HCT116 (cell line): ENCODE results near the gene AURKAIP1. TPM values are rescaled to one million over a fixed set of nuclear protein-coding genes. Genes with fewer than 3 reads are reported as not detected.
"Not testable (repeated sequence)": the region's sequence is repeated elsewhere in the genome, so short reads cannot be mapped to it uniquely, and the experiment has no call there.

ENCODE experiments used
- ATAC-seq: fragments of 200-7000 bp; cut with Tn5 transposase; 2 replicates; pipeline ENCODE4 v1.9.1; 2020; ENCODE audit warnings: mild to moderate bottlenecking, moderate library complexity
- BruUV-seq: library from RNA; stranded (reverse); fragments of 400-500 nt; replicated peaks from 2 replicates; lab custom pipeline; 2021; lab: Mats Ljungman, UMichigan
- CTCF ChIA-PET: fragments of 300-600 bp; sonication (Branson Sonifier 250); formaldehyde crosslinking; loops from one replicate; lab custom pipeline; 2021; ENCODE audit warnings: antibody characterized with exemption; lab: Charles Lee
- POLR2A ChIA-PET: fragments of 300-600, 350-600 bp; sonication (Branson Sonifier 250); formaldehyde crosslinking; loops from one replicate; lab custom pipeline; 2021; ENCODE audit warnings: antibody characterized with exemption; lab: Charles Lee
- RAD21 ChIA-PET, 2 experiments: fragments of 300-600 bp; sonication (Branson Sonifier 250); formaldehyde crosslinking; loops; one replicate each; lab custom pipeline; 2023; ENCODE audit warnings: low total read pairs in 2 of 2; ENCODE audit not compliant: uncharacterized antibody in 2 of 2, unreplicated experiment in 2 of 2, low non-redundant PET in 1 of 2; lab: Charles Lee
- DNase-seq: peaks from one replicate; pipeline ENCODE4 v3.0.0-alpha.2; 2010; ENCODE audit warnings: low read depth, low spot score
- H2AFZ ChIP-seq: fragments of 200-600 bp; shearing (Covaris generic), sonication (generic); 2 replicates; pipeline ENCODE4 v1.6.1; 2017; ENCODE audit warnings: low read depth, mixed run types, mixed read lengths, antibody characterized with exemption, low read length; ENCODE audit not compliant: poor library complexity, severe bottlenecking
- H3K27ac ChIP-seq: 2 replicates; pipeline ENCODE4 v1.5.1; 2012; ENCODE audit warnings: low read depth, low read length
- H3K27me3 ChIP-seq: fragments of 200-600 bp; sonication (generic); 2 replicates; pipeline ENCODE4 v1.6.1; 2016; ENCODE audit warnings: mixed run types, low read length, mixed read lengths; ENCODE audit not compliant: insufficient read depth
- H3K36me3 ChIP-seq, 2 experiments: fragments of 200-500 bp in 1 of 2; fragments of 200-600 bp in 1 of 2; sonication (Bioruptor generic) in 1 of 2; sonication (generic) in 1 of 2; 2 replicates each; pipeline versions ENCODE4 v1.5.1 to v1.6.1; 2014 to 2016; ENCODE audit warnings: low read length in 2 of 2, inconsistent platforms in 1 of 2, mixed read lengths in 1 of 2, mixed run types in 1 of 2; ENCODE audit not compliant: insufficient read depth in 2 of 2, control insufficient read depth in 1 of 2
- H3K4me1 ChIP-seq, 2 experiments: fragments of 200-600 bp in 1 of 2; sonication (generic) in 1 of 2; 2 replicates each; pipeline versions ENCODE4 v1.5.1 to v1.6.1; 2012 to 2017; ENCODE audit warnings: low read length in 2 of 2, inconsistent platforms in 1 of 2, mild to moderate bottlenecking in 1 of 2, mixed read lengths in 1 of 2, mixed run types in 1 of 2, moderate library complexity in 1 of 2; ENCODE audit not compliant: insufficient read depth in 2 of 2, control insufficient read depth in 1 of 2
- H3K4me2 ChIP-seq: fragments of 200-600 bp; sonication (generic); 2 replicates; pipeline ENCODE4 v1.6.1; 2017; ENCODE audit warnings: mixed run types, low read length, mixed read lengths
- H3K4me3 ChIP-seq, 2 experiments: fragments of 200-600 bp in 1 of 2; sonication (generic) in 1 of 2; replicated peaks in 1 of 2; 2 replicates each; pipeline ENCODE4 v1.5.1; 2011 to 2016; ENCODE audit warnings: low read length in 2 of 2, control low read depth in 1 of 2, low read depth in 1 of 2, mild to moderate bottlenecking in 1 of 2, mixed read lengths in 1 of 2, mixed run types in 1 of 2
- H3K79me2 ChIP-seq: fragments of 200-600 bp; sonication (generic); 2 replicates; pipeline ENCODE4 v1.6.1; 2017; ENCODE audit warnings: mild to moderate bottlenecking, mixed run types, low read length, moderate library complexity, mixed read lengths; ENCODE audit not compliant: insufficient read depth
- H3K9ac ChIP-seq: fragments of 200-600 bp; sonication (generic); 2 replicates; pipeline ENCODE4 v1.6.1; 2016; ENCODE audit warnings: low read length, mixed read lengths
- H3K9me2 ChIP-seq: fragments of 200-600 bp; sonication (generic), shearing (Covaris generic); 2 replicates; pipeline ENCODE4 v1.6.1; 2017; ENCODE audit warnings: mixed run types, mild to moderate bottlenecking, moderate library complexity; ENCODE audit not compliant: insufficient read depth
- H3K9me3 ChIP-seq, 2 experiments: fragments of 200-500 bp in 1 of 2; fragments of 200-600 bp in 1 of 2; sonication (Bioruptor generic) in 1 of 2; sonication (generic) in 1 of 2; 2 replicates each; pipeline ENCODE4 v1.6.1; 2014 to 2017; ENCODE audit warnings: low read length in 2 of 2, mixed read lengths in 2 of 2, inconsistent platforms in 1 of 2, low read depth in 1 of 2, mild to moderate bottlenecking in 1 of 2, mixed run types in 1 of 2, moderate library complexity in 1 of 2; ENCODE audit not compliant: control insufficient read depth in 1 of 2, insufficient read depth in 1 of 2
- H4K20me1 ChIP-seq: fragments of 200-600 bp; sonication (generic), shearing (Covaris generic); 2 replicates; pipeline ENCODE4 v1.6.1; 2017; ENCODE audit warnings: mixed run types, mild to moderate bottlenecking, moderate library complexity; ENCODE audit not compliant: insufficient read depth
- CBX3 ChIP-seq: IDR thresholded peaks from 2 replicates; pipeline ENCODE4 v1.6.1; 2012; ENCODE audit warnings: low read depth
- JUND ChIP-seq: IDR thresholded peaks from 2 replicates; pipeline ENCODE4 v1.6.1; 2012
- POLR2A ChIP-seq: IDR thresholded peaks from 2 replicates; pipeline ENCODE4 v1.7.0; 2011; ENCODE audit warnings: borderline replicate concordance; ENCODE audit not compliant: insufficient read depth, insufficient read length; ENCODE audit errors: extremely low read depth
- POLR2AphosphoS5 ChIP-seq: IDR thresholded peaks from 2 replicates; pipeline ENCODE4 v1.6.1; 2011; ENCODE audit warnings: mild to moderate bottlenecking, low read depth, low read length, moderate library complexity
- YY1 ChIP-seq: IDR thresholded peaks from 2 replicates; pipeline ENCODE4 v1.6.1; 2011; ENCODE audit warnings: low read length, low read depth, moderate library complexity, mild to moderate bottlenecking; ENCODE audit not compliant: insufficient replicate concordance; ENCODE audit errors: extremely low read depth
- intact Hi-C: fragments of 100-400 bp; cut with micrococcal nuclease; formaldehyde crosslinking; loops from 2 replicates; pipeline ENCODE4 v1.10.0; 2022
- total RNA-seq: library from RNA; stranded (reverse); gene quantifications from one replicate; pipeline ENCODE4 v1.2.1, GENCODE V29; 2021; ENCODE audit not compliant: unreplicated experiment

Gene AURKAIP1
- total RNA-seq, 1 experiment from 2014 or later: 200 TPM

GRCh38 chr1:1412311-1412902 lies 37.4 kb upstream of the AURKAIP1 start:
- POLR2A ChIA-PET, H4K20me1 ChIP-seq, DNase-seq, H3K27me3 ChIP-seq, H3K9me2 ChIP-seq, H3K4me2 ChIP-seq, H2AFZ ChIP-seq, H3K4me3 ChIP-seq, ATAC-seq, H3K9me3 ChIP-seq, H3K4me1 ChIP-seq, H3K27ac ChIP-seq, H3K36me3 ChIP-seq, CTCF ChIA-PET, intact Hi-C loops, BruUV-seq, H3K9ac ChIP-seq, RAD21 ChIA-PET: not testable (repeated sequence)
- 0 out of 2 replicates have a peak, but pooled peaks have one; percentile 19 for TF ChIP-seq CBX3
- H3K79me2 ChIP-seq: peaks cover 24% of the 10 kb centered on the region

GRCh38 chr1:1411626-1412025 lies 36.6 kb upstream of the AURKAIP1 start:
- ATAC-seq: no peak
- intact Hi-C loops: no loop called here
- CTCF ChIA-PET: no interaction called here
- Histone ChIP-seq H3K9me2 (no peaks in the 10 kb centered on the region), H3K4me3 (no peak overlapping the region), H3K9me3 (peaks cover 0 to 4% of the 10 kb centered on the region in 2 experiments; a peak in 1 of 4 replicates), H4K20me1 (peaks cover 4% of the 10 kb centered on the region; the same call in 1 of the 2 replicates), H3K36me3 (peaks cover 0 to 6% of the 10 kb centered on the region in 2 experiments; a peak in 1 of 4 replicates), H3K79me2 (peaks cover 31% of the 10 kb centered on the region), H3K4me1 (peaks cover 6% of the 10 kb centered on the region in 2 experiments), H3K27ac (no peak overlapping the region), H3K27me3 (no peaks in the 10 kb centered on the region), H3K4me2 (no peak overlapping the region), H3K9ac (no peak overlapping the region), H2AFZ (no peak overlapping the region)
- BruUV-seq: no TSS peak
- no peak for DNase-seq
- RAD21 ChIA-PET: no interaction called here
- TF ChIP-seq POLR2AphosphoS5: peak; percentile 41; the same call in 1 of the 2 replicates
- TF ChIP-seq JUND: peak; percentile 15; the same call in 1 of the 2 replicates
- TF ChIP-seq POLR2A: peak; percentile 17
- TF ChIP-seq YY1: no peak
- POLR2A ChIA-PET: interaction anchor here (0.6 kb wide), 1 partner anchor 9 kb away, joined by 3 read pairs; no protein-coding TSS in a partner anchor

- H3K27ac ChIP-seq, DNase-seq, H3K9ac ChIP-seq, H4K20me1 ChIP-seq, H2AFZ ChIP-seq, intact Hi-C loops, CTCF ChIA-PET, H3K9me2 ChIP-seq, BruUV-seq, ATAC-seq, H3K4me3 ChIP-seq, H3K27me3 ChIP-seq, H3K9me3 ChIP-seq, H3K4me2 ChIP-seq: not testable (repeated sequence)
- peaks cover 45% of the 10 kb centered on the region for H3K79me2 ChIP-seq
- ChIA-PET POLR2A (interaction anchor here (1.0 kb wide), 1 partner anchor 22 kb away, joined by 3 read pairs; no protein-coding TSS in a partner anchor), RAD21 (interaction anchor here in 1 of 2 experiments (0.6 kb wide), 1 partner anchor 12 kb away, joined by 6 read pairs; no protein-coding TSS in a partner anchor)
- peaks cover 5 to 18% of the 10 kb centered on the region in 2 experiments; a peak in 3 of 4 replicates for H3K36me3 ChIP-seq
- H3K4me1 ChIP-seq: peaks cover 16 to 18% of the 10 kb centered on the region in 2 experiments
These were observed 35.2 kb upstream of the AURKAIP1 start for GRCh38 chr1:1410238-1410637.
